IMR-90 (cell line): ENCODE results near the gene ADAMTSL4. TPM values are rescaled to one million over a fixed set of nuclear protein-coding genes. Genes with fewer than 3 reads are reported as not detected.

Source experiments
- ATAC-seq: fragments of 200-7000 bp; cut with Tn5 transposase; 2 replicates; pipeline ENCODE4 v1.9.1; 2020; ENCODE audit warnings: low read depth, mild to moderate bottlenecking, moderate library complexity
- BruUV-seq: library from RNA; stranded (reverse); fragments of 400-500 nt; replicated peaks from 2 replicates; lab custom pipeline; 2021; lab: Mats Ljungman, UMichigan
- CTCF ChIA-PET: fragments of 300-600 bp; formaldehyde crosslinking; extraction: SDS; loops from one replicate; lab custom pipeline; 2021; ENCODE audit warnings: antibody characterized with exemption; lab: Yijun Ruan, JAX
- POLR2A ChIA-PET: fragments of 300-600 bp; sonication (Branson Sonifier 250); formaldehyde crosslinking; loops from one replicate; lab custom pipeline; 2022; ENCODE audit warnings: antibody characterized with exemption; ENCODE audit not compliant: unreplicated experiment; lab: Charles Lee
- DNase-seq: peaks from one replicate; pipeline ENCODE4 v3.0.0; 2013
- H2AFZ ChIP-seq: replicated peaks from 2 replicates; pipeline ENCODE3; 2013; ENCODE audit warnings: low read length, mild to moderate bottlenecking; ENCODE audit not compliant: poor library complexity
- H2AK5ac ChIP-seq: 2 replicates; pipeline ENCODE4 v1.6.1; 2013; ENCODE audit warnings: low read depth, low read length, inconsistent platforms
- H2AK9ac ChIP-seq: replicated peaks from 2 replicates; pipeline ENCODE3; 2013; ENCODE audit warnings: mild to moderate bottlenecking, low read depth, low read length, moderate library complexity; ENCODE audit not compliant: poor library complexity
- H2BK120ac ChIP-seq: 2 replicates; pipeline ENCODE4 v1.6.1; 2013; ENCODE audit warnings: low read depth, low read length, inconsistent platforms
- H2BK15ac ChIP-seq: 3 replicates; pipeline ENCODE4 v1.6.1; 2013; ENCODE audit warnings: low read depth, low read length, inconsistent platforms
- H2BK20ac ChIP-seq: 2 replicates; pipeline ENCODE4 v1.6.1; 2013; ENCODE audit warnings: low read depth, mild to moderate bottlenecking, inconsistent platforms, low read length, moderate library complexity
- H2BK5ac ChIP-seq: 2 replicates; pipeline ENCODE4 v1.6.1; 2013; ENCODE audit warnings: mild to moderate bottlenecking, low read depth, low read length, inconsistent platforms; ENCODE audit not compliant: poor library complexity, severe bottlenecking
- H3K14ac ChIP-seq: replicated peaks from 2 replicates; pipeline ENCODE4 v1.6.1; 2013; ENCODE audit warnings: low read depth, low read length, inconsistent platforms
- H3K18ac ChIP-seq: 2 replicates; pipeline ENCODE4 v1.6.1; 2013; ENCODE audit warnings: low read depth, low read length, control low read depth
- H3K23ac ChIP-seq: 2 replicates; pipeline ENCODE4 v1.6.1; 2013; ENCODE audit warnings: low read depth, low read length, inconsistent platforms
- H3K27ac ChIP-seq: 2 replicates; pipeline ENCODE4 v1.5.1; 2013; ENCODE audit warnings: mild to moderate bottlenecking, control low read depth, low read length; ENCODE audit not compliant: insufficient read depth
- H3K27me3 ChIP-seq: 2 replicates; pipeline ENCODE4 v1.6.1; 2013; ENCODE audit warnings: low read length; ENCODE audit not compliant: control insufficient read depth, insufficient read depth
- H3K36me3 ChIP-seq: 2 replicates; pipeline ENCODE4 v1.6.1; 2013; ENCODE audit warnings: low read length, mixed read lengths; ENCODE audit not compliant: control insufficient read depth, insufficient read depth
- H3K4ac ChIP-seq: 2 replicates; pipeline ENCODE4 v1.6.1; 2013; ENCODE audit warnings: low read depth, low read length, inconsistent platforms
- H3K4me1 ChIP-seq: 2 replicates; pipeline ENCODE4 v1.6.1; 2013; ENCODE audit warnings: low read length, mixed read lengths; ENCODE audit not compliant: control insufficient read depth, insufficient read depth
- H3K4me2 ChIP-seq: 2 replicates; pipeline ENCODE4 v1.6.1; 2013; ENCODE audit warnings: low read depth, mild to moderate bottlenecking, control low read depth, low read length, moderate library complexity
- H3K4me3 ChIP-seq: 2 replicates; pipeline ENCODE4 v1.5.1; 2013; ENCODE audit warnings: low read depth, mild to moderate bottlenecking, control low read depth, low read length, moderate library complexity; ENCODE audit not compliant: insufficient read depth
- H3K56ac ChIP-seq: 2 replicates; pipeline ENCODE4 v1.6.1; 2013; ENCODE audit warnings: low read length, inconsistent platforms; ENCODE audit not compliant: insufficient read depth; ENCODE audit errors: extremely low read depth
- H3K79me1 ChIP-seq, 2 experiments: 2 replicates each; pipeline ENCODE4 v1.6.1; 2013; ENCODE audit warnings: low read length in 2 of 2, inconsistent platforms in 1 of 2, low read depth in 1 of 2
- H3K9ac ChIP-seq: 2 replicates; pipeline ENCODE4 v1.6.1; 2013; ENCODE audit warnings: low read depth, low read length, control low read depth
- H3K9me1 ChIP-seq: 2 replicates; pipeline ENCODE4 v1.6.1; 2013; ENCODE audit warnings: low read length, inconsistent platforms; ENCODE audit not compliant: insufficient read depth
- H3K9me3 ChIP-seq: 2 replicates; pipeline ENCODE4 v1.6.1; 2013; ENCODE audit warnings: low read length; ENCODE audit not compliant: control insufficient read depth, insufficient read depth
- H4K20me1 ChIP-seq: 2 replicates; pipeline ENCODE4 v1.6.1; 2013; ENCODE audit warnings: low read length, inconsistent platforms; ENCODE audit not compliant: insufficient read depth
- H4K5ac ChIP-seq: 2 replicates; pipeline ENCODE4 v1.6.1; 2013; ENCODE audit warnings: mild to moderate bottlenecking, low read depth, low read length, control low read depth
- H4K8ac ChIP-seq, 2 experiments: 2 replicates each; pipeline ENCODE4 v1.6.1; 2013; ENCODE audit warnings: low read depth in 2 of 2, low read length in 2 of 2, control low read depth in 1 of 2, inconsistent platforms in 1 of 2
- H4K91ac ChIP-seq: 2 replicates; pipeline ENCODE4 v1.6.1; 2013; ENCODE audit warnings: low read depth, low read length, inconsistent platforms; ENCODE audit not compliant: insufficient read depth
- SMC3 ChIP-seq: fragments of 150-350 bp; IDR thresholded peaks from 2 replicates; pipeline ENCODE4 v1.6.1; 2016; ENCODE audit warnings: low read depth, mild to moderate bottlenecking, antibody characterized with exemption, low read length, moderate library complexity
- WGBS, 2 experiments: methylation state at CpG; one replicate each; pipeline versions ENCODE4 v1.1.5 to v1.1.7; 2013; ENCODE audit warnings: missing lambda C conversion rate in 2 of 2; ENCODE audit not compliant: insufficient read length in 1 of 2; ENCODE audit errors: extremely low coverage in 2 of 2; 5-methylcytosine and 5-hydroxymethylcytosine counted together
- dilution Hi-C: fragments of 300-500 bp; cut with HindIII; formaldehyde crosslinking; loops from one replicate; pipeline ENCODE4 v1.14.3; 2018; ENCODE audit warnings: low sequenced_read_pairs; ENCODE audit not compliant: unreplicated experiment
- in situ Hi-C: fragments of 300-500 bp; cut with MboI; formaldehyde crosslinking; loops from 3 replicates; pipeline ENCODE4 v1.14.3; 2019; ENCODE audit warnings: low sequenced_read_pairs, inconsistent platforms, mixed read lengths
- intact Hi-C: fragments of 100-400 bp; cut with micrococcal nuclease; formaldehyde crosslinking; loops from 2 replicates; pipeline ENCODE4 v1.10.0; 2022
- polyA plus RNA-seq, 3 experiments: library from polyadenylated mRNA; depleted of rRNA; stranded (reverse); fragments of >200 nt; gene quantifications; 2 replicates each; pipeline ENCODE4 v1.2.3, GENCODE V29; 2012; ENCODE audit warnings: low replicate concordance in 1 of 3
- total RNA-seq: library from RNA; depleted of rRNA; stranded (reverse); fragments of >200 nt; gene quantifications from 2 replicates; pipeline ENCODE4 v1.2.3, GENCODE V29; 2012

ADAMTSL4 gene
- total and polyA plus RNA-seq, 2 of the 4 experiments (the other 2 are of a cell fraction) = 0.54 to 12.2 TPM

DNA sequence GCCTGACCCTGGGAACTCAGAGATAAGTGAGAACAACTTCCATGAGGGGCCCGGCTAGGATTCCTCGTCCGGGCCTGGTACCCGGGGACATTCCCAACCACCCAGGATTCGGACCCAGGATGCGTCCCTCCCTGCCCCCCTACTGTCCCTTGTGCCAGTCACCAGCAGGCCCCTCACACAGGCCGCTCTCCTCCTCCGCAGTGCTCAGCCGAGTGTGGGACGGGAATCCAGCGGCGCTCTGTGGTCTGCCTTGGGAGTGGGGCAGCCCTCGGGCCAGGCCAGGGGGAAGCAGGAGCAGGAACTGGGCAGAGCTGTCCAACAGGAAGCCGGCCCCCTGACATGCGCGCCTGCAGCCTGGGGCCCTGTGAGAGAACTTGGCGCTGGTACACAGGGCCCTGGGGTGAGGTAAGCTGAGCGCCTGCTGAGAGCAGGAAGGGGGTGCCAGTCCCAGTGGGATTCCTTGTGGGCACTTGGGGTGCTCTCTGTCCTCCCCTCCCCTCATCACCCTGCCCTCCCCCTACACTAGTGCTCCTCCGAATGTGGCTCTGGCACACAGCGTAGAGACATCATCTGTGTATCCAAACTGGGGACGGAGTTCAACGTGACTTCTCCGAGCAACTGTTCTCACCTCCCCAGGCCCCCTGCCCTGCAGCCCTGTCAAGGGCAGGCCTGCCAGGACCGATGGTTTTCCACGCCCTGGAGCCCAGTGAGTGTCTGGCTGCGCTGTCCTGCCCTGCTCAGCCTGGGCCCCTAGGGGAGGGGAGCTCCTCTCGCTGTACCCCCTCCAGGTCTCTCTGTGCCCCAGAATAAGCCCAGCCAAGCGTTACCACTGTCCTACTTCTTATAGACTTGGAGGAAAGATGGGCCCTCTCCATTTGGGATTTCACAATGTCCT is 9.8 kb downstream of the ADAMTSL4 start:
- Histone ChIP-seq H3K9ac (no peak overlapping the region), H3K4ac (no peak overlapping the region), H3K4me1 (peaks cover 24% of the 10 kb centered on the region), H4K91ac (no peak overlapping the region), H3K36me3 (peaks cover 5% of the 10 kb centered on the region), H2AK5ac (no peak overlapping the region), H2AFZ (no peak overlapping the region), H2BK5ac (no peak overlapping the region), H3K4me3 (no peak overlapping the region), H3K27me3 (no peaks in the 10 kb centered on the region), H4K5ac (no peak overlapping the region), H2BK15ac (no peak overlapping the region), H4K8ac (no peak overlapping the region), H3K79me1 (peaks cover 16 to 76% of the 10 kb centered on the region in 2 experiments), H2AK9ac (peak overlapping the region; percentile 23), H2BK120ac (no peak overlapping the region), H3K9me1 (peaks cover 23% of the 10 kb centered on the region), H3K27ac (no peak overlapping the region), H2BK20ac (no peak overlapping the region), H3K18ac (no peak overlapping the region), H3K4me2 (no peak overlapping the region), H4K20me1 (peaks cover 20% of the 10 kb centered on the region), H3K23ac (no peak overlapping the region), H3K14ac (no peak overlapping the region), H3K56ac (no peak overlapping the region), H3K9me3 (no peaks in the 10 kb centered on the region)
- intact Hi-C loops (no loop called here), dilution Hi-C loops (no loop called here), in situ Hi-C loops (loop anchor here (10.0 kb wide), 1 partner anchor 294 kb away; the partner anchor contains the start of gene APH1A)
- no TSS peak for BruUV-seq
- POLR2A ChIA-PET = no interaction called here
- WGBS, 2 experiments = 80% methylated on average over 11 of the region's 28 CpGs; no CpG with 5 or more reads in 1 of the 2 experiments
- TF ChIP-seq SMC3 = no peak
- CTCF ChIA-PET = interaction anchor here (0.7 to 2.1 kb wide), 2 partner anchors 61 to 70 kb away, joined by 4 to 7 read pairs; partner anchors contain the start of gene ENSA
- no peak for DNase-seq
- ATAC-seq = no peak
